Sciatic nerve (tissue), 2 donors: ENCODE results near the gene IFIT1. TPM values are rescaled to one million over a fixed set of nuclear protein-coding genes. Genes with fewer than 3 reads are reported as not detected.
A peak's percentile ranks its signal among the peaks of the same experiment; 100 is the strongest.
"Not testable (repeated sequence)": the region's sequence is repeated elsewhere in the genome, so short reads cannot be mapped to it uniquely, and the experiment has no call there.

ENCODE experiments used
- ATAC-seq: fragments of 200-7000 bp; cut with Tn5 transposase; one replicate; pipeline ENCODE4 v1.9.1; 2020; ENCODE audit warnings: mild to moderate bottlenecking, moderate library complexity
- DNase-seq: peaks from one replicate; pipeline ENCODE4 v3.0.0-alpha.2; 2020; ENCODE audit warnings: low spot score
- intact Hi-C: fragments of 100-400 bp; cut with DNase I; formaldehyde crosslinking; loops from one replicate; pipeline ENCODE4 v1.14.2; 2022
- total RNA-seq: library from RNA; stranded (reverse); fragmentation: NEBNext Ultra II Directional; extraction: Animal tissue kit (Norgen Biotek cat#: 25700); gene quantifications from one replicate; pipeline ENCODE4 v1.2.1, GENCODE V29; 2021
- donor health status: DM: no; HTN: no; CAD: no.
- donor health status: DM: no; HTN: no; CAD: no.

IFIT1 gene
- 21.0 TPM for total RNA-seq

GRCh38 chr10:89391907-89392756 is at the start of gene IFIT1:
TSS of gene IFIT1 (plus strand) at chr10:89392623. CDS start at chr10:89392713, 90 bp downstream.
- ATAC-seq, result peak; percentile 96
- DNase-seq, result no peak
- intact Hi-C loops, result no loop called here

GRCh38 chr10:89343089-89343767 is 49.2 kb upstream of the IFIT1 start:
- DNase-seq, result no peak
- intact Hi-C loops, result no loop called here
- ATAC-seq, result no peak

GRCh38 chr10:89344156-89344555 is 48.3 kb upstream of the IFIT1 start:
- DNase-seq, result no peak
- no peak for ATAC-seq
- intact Hi-C loops, result no loop called here

- DNase-seq (no peak), ATAC-seq (no peak)
- intact Hi-C loops, result no loop called here
Observed at GRCh38 chr10:89345367-89346000, 46.9 kb upstream of the IFIT1 start.

- intact Hi-C loops, result no loop called here
- DNase-seq, result no peak
- ATAC-seq, result peak; percentile 55
Observed at GRCh38 chr10:89346405-89347254, 45.8 kb upstream of the IFIT1 start.

- intact Hi-C loops, result no loop called here
- no peak for DNase-seq
- ATAC-seq, result no peak
Observed at GRCh38 chr10:89347701-89348457, 44.5 kb upstream of the IFIT1 start.

GRCh38 chr10:89348481-89348880 is 43.9 kb upstream of the IFIT1 start:
- no peak for DNase-seq
- ATAC-seq, result no peak
- intact Hi-C loops, result no loop called here

- intact Hi-C loops, result no loop called here
- no peak for DNase-seq
- no peak for ATAC-seq
Observed at GRCh38 chr10:89348975-89349374, 43.4 kb upstream of the IFIT1 start.

GRCh38 chr10:89350631-89351315 is 41.6 kb upstream of the IFIT1 start:
- ATAC-seq, result peak; percentile 67
- intact Hi-C loops, DNase-seq: not testable (repeated sequence)

- intact Hi-C loops, result no loop called here
- DNase-seq (no peak), ATAC-seq (peak; percentile 31)
Observed at GRCh38 chr10:89351412-89351779, 41.0 kb upstream of the IFIT1 start.

- ATAC-seq (peak; percentile 65), DNase-seq (no peak)
- intact Hi-C loops, result no loop called here
Observed at GRCh38 chr10:89351780-89352597, 40.4 kb upstream of the IFIT1 start.

GRCh38 chr10:89352802-89353201 is 39.6 kb upstream of the IFIT1 start:
- no peak for DNase-seq
- intact Hi-C loops, result no loop called here
- no peak for ATAC-seq

- intact Hi-C loops, result no loop called here
- no peak for DNase-seq
- ATAC-seq, result no peak
Observed at GRCh38 chr10:89355394-89355931, 37.0 kb upstream of the IFIT1 start.

GRCh38 chr10:89357096-89357495 is 35.3 kb upstream of the IFIT1 start:
- no peak for ATAC-seq
- intact Hi-C loops, result no loop called here

GRCh38 chr10:89357975-89358374 is 34.4 kb upstream of the IFIT1 start:
- DNase-seq (no peak), ATAC-seq (no peak)
- intact Hi-C loops, result no loop called here

More at GRCh38 chr10:89357096-89357495, 35.3 kb upstream of the IFIT1 start:
- no peak for DNase-seq

- no peak for ATAC-seq
- no peak for DNase-seq
- intact Hi-C loops, result no loop called here
Observed at GRCh38 chr10:89360157-89360556, 32.3 kb upstream of the IFIT1 start.

- ATAC-seq (no peak), DNase-seq (no peak)
- intact Hi-C loops, result no loop called here
Observed at GRCh38 chr10:89362929-89363328, 29.5 kb upstream of the IFIT1 start.
